HG02970 (cell line): ENCODE measurements around the gene GNAQ.
"Not testable (repeated sequence)": the region's sequence is repeated elsewhere in the genome, so short reads cannot be mapped to it uniquely, and the experiment has no call there.

Source experiments
- ATAC-seq: cut with Tn5 transposase; IDR thresholded peaks from one replicate; pipeline ENCODE4 v1.9.1; 2021; ENCODE audit warnings: mild to moderate bottlenecking, moderate library complexity, moderate number of reproducible peaks; ENCODE audit not compliant: unreplicated experiment, low FRiP score

GNAQ gene

GRCh38 chr9:78031444-78031892, at the start of gene GNAQ:
Gene GNAQ (minus strand): TSS chr9:78031811. CDS start chr9:78031235, 576 bp downstream.
- no peak for ATAC-seq

GRCh38 chr9:78074385-78075291, 43.0 kb upstream of the GNAQ start:
- ATAC-seq, result no peak

- ATAC-seq, result no peak
Observed at GRCh38 chr9:78073722-78074121, 42.1 kb upstream of the GNAQ start.

GRCh38 chr9:78072586-78073199, 41.1 kb upstream of the GNAQ start:
- no peak for ATAC-seq

- no peak for ATAC-seq
Observed at GRCh38 chr9:78070521-78070920, 38.9 kb upstream of the GNAQ start.

GRCh38 chr9:78064075-78064474, 32.5 kb upstream of the GNAQ start:
- ATAC-seq, result no peak

GRCh38 chr9:78062710-78063109, 31.1 kb upstream of the GNAQ start:
- no peak for ATAC-seq

- not testable (repeated sequence) for ATAC-seq
Observed at GRCh38 chr9:78054218-78054617, 22.6 kb upstream of the GNAQ start.

GRCh38 chr9:78053627-78054026, 22.0 kb upstream of the GNAQ start:
- no peak for ATAC-seq

- no peak for ATAC-seq
Observed at GRCh38 chr9:78050421-78050820, 18.8 kb upstream of the GNAQ start.

GRCh38 chr9:78049484-78049883, 17.9 kb upstream of the GNAQ start:
- ATAC-seq, result no peak

GRCh38 chr9:78047106-78047505, 15.5 kb upstream of the GNAQ start:
- no peak for ATAC-seq

- no peak for ATAC-seq
Observed at GRCh38 chr9:78046112-78046511, 14.5 kb upstream of the GNAQ start.

- ATAC-seq, result no peak
Observed at GRCh38 chr9:78044886-78045285, 13.3 kb upstream of the GNAQ start.

GRCh38 chr9:78044189-78044588, 12.6 kb upstream of the GNAQ start:
- no peak for ATAC-seq

GRCh38 chr9:78041971-78042370, 10.4 kb upstream of the GNAQ start:
- ATAC-seq, result no peak

- no peak for ATAC-seq
Observed at GRCh38 chr9:78040726-78041125, 9.1 kb upstream of the GNAQ start.

- no peak for ATAC-seq
Observed at GRCh38 chr9:78038620-78039300, 7.1 kb upstream of the GNAQ start.

GRCh38 chr9:78035383-78035993, 3.9 kb upstream of the GNAQ start:
- no peak for ATAC-seq

- no peak for ATAC-seq
Observed at GRCh38 chr9:78033870-78034269, 2.3 kb upstream of the GNAQ start.
